Stimulated activated CD4-positive, alpha-beta T cell treated with anti-CD3 and anti-CD28 coated beads, Interleukin-1b, Interleukin-23, amount 100 ng/mL, for 1 hour (primary cell): Measurements from ENCODE around the gene UCN2.

ENCODE experiments used
- DNase-seq, 2 donors: peaks; one replicate each; pipeline ENCODE4 v3.0.0-alpha.2; 2020; ENCODE audit warnings: low read depth in 2 of 2

UCN2 gene

DNA sequence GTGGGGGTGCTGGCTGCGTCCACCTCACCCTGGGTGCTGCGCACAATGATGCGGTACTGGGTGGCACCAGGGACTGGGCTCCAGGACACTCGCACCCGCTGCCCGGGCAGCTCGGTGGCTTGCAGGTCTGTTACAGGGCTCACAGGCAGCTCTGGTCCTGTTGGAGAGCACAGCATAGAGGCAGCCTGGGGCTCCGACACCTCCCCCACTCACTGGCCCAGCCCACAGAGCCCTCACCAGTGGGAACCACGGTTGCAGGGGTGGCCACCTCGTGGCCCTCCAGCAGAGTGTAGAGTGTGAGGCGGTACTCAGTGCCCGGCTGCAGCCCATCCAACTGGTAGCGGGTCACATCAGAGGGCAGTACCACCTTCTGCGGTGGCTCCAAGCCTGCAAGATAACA lies 27.9 kb upstream of the UCN2 start:
- no peak for DNase-seq

GRCh38 chr3:48588230-48588629 lies 24.6 kb upstream of the UCN2 start:
- DNase-seq: no peak

DNA sequence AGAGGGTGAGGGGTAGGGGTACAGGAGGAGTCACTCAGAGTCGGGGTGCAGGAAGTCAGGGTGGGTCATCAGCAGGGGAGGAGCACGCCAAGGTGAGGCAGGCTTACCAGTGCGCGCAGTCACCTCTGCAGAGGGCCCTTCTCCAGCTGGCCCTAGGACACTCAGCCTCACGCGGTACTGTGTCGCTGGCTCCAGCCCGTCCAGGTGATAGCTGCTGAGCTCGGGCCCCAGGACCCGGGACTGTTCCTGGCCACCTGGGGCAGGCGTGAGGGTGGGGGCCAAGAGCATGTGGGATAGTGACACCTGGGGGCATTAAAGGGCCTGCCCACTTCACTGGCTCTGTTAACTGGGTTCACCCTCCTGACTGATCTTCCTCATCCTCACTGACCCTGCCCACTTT lies 24.1 kb upstream of the UCN2 start:
- DNase-seq: no peak

- no peak for DNase-seq
These were observed 21.8 kb upstream of the UCN2 start for GRCh38 chr3:48585411-48585810.

- no peak for DNase-seq
These were observed 21.3 kb upstream of the UCN2 start for GRCh38 chr3:48584836-48585235.

DNA sequence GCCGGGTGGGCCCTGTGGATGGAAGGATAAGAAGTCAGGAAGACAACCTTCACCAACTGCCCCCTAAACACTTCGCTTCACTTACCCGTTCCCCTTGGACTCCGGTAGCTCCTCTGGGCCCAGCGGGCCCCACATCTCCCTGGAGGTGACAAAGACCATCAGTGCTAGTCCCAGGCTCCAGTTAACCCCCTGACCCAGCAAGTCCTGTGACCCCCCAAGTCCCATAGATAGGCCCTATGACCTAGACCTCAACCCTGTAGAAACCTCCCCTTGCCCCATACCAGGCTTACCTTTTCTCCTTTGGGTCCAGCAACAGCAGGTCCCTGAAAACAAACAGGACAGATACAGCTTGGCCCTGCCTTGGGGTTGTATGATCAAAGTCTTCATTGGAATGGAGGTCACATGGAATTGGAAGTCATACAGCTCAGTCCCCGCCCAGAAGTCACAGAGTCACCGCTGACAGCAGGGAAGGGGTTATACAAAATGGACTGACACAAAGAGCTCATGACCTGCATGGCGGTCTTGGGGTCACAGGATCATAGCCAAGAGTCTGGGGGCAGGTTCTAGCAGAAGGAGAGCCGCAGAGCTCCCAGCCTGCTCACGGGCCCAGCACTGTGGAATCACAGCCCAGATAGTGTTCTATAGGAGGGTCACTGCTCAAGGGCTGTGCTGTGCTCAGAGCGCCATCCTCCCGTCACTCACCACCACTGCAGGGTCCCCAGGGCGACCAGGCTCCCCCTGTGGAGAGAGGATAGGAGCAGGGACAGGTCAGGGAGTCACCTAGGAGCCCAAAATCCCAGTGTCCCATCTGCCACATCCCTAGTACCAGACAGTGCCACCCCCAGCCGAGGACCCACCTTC lies 18.3 kb upstream of the UCN2 start:
- no peak for DNase-seq

DNA sequence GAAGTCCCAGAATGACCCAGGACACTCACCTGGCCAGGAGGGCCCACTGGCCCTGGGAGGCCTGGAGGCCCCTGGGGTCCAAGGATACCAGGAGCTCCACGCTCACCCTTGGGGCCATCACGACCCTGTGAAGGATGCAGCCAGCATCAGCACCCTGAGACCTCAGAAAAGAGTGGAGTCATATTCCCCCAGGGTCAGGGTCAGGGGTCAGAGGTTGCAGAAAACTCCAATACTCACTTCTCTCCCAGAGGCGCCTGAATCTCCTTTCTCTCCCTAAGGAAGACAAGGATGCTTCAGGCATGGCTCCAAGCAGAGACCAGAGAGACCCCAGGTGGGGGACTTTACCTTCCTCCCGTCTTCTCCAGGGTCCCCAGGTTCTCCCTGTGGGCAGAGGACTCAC lies 13.1 kb upstream of the UCN2 start:
- DNase-seq: no peak

DNA sequence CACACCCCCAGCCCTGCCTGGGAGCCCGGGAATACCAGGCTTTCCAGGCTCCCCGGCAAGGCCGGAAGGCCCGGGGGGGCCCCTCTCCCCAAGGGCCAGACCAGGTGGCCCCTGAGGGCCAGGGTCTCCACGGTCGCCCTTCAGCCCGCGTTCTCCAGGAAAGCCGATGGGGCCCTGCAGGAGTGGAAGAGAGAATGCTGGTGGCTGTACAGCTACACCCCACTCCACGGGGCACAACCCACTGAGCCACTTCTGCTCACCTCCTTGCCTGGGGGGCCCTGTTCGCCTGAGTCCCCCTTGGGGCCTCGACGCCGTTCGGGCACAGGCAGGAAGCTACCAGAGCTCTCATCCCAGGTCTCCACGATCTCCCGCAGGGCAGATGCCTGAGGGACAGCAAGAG lies 11.8 kb upstream of the UCN2 start:
- no peak for DNase-seq

- DNase-seq: no peak
These were observed 10.5 kb upstream of the UCN2 start for GRCh38 chr3:48573973-48574585.

DNA sequence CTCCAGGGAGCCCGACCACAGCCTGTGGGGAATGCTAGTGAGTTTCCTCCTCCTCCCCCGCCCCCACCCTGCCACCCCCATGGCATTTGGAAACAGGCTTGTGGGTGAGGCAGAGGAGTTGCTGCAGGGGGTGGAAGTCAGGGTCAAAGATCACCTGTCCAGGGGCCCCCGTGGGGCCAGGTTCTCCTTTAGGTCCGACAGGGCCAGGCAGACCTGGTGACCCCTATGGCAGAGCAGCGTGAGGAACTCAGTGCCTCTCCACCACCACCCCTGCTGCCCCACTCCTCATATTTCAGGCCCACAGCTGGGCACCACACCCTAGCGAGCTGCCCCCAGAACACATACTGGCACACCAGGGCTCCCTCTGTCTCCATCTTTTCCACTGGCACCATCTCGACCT lies 8.9 kb upstream of the UCN2 start:
- no peak for DNase-seq

DNA sequence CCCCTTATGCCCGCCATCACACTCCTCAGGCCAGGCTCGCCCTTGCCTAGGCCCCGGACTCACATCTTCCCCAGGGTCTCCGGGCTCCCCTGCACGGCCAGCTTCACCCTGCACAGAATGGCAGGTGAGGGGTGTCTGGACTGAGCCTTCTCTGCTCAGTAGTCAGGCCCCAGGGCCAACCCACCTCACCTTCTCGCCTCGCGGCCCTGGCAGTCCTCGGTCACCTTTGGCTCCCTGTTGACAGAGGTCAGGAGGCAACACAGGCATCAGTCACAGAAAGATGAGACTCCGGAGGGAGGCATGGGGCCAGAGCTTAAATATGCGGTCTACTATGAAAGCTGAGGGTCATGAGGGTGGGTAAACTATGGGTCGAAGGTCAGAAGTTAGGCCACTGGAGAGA lies 8.4 kb upstream of the UCN2 start:
- DNase-seq: no peak

DNA sequence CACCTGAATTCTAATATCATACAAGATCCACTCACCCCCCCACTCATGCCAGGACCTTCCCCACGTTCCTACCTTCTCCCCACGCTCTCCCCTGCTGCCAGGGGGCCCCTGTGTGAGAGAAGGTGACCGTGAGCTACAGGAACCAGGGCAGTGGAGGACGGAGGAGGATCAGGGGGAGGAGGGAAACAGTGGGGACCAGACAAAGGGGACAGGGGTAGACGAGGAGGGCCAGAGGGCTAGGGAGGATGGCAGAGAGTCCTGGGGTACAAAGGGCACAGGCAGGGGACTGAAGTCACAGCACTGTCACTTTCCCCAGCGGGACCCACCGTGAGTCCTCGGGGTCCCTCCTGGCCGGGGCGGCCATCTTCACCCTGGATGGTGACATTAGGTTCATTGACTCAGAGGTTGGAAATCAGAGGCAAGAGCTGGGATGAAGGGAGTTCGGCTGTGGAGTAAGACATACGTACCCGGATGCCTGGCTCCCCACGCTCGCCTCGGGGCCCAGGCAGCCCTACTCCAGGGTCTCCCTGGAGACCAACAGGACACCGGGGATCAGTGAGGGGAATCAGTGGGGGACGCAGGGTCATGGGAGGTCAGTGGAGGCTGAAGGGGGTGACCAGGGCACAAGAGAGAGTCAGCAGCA lies 6.3 kb upstream of the UCN2 start:
- no peak for DNase-seq

GRCh38 chr3:48569400-48569799 lies 5.8 kb upstream of the UCN2 start:
- DNase-seq: no peak

GRCh38 chr3:48568476-48568875 lies 4.9 kb upstream of the UCN2 start:
- no peak for DNase-seq

- DNase-seq: no peak
These were observed 3.9 kb upstream of the UCN2 start for GRCh38 chr3:48567500-48567899.

DNA sequence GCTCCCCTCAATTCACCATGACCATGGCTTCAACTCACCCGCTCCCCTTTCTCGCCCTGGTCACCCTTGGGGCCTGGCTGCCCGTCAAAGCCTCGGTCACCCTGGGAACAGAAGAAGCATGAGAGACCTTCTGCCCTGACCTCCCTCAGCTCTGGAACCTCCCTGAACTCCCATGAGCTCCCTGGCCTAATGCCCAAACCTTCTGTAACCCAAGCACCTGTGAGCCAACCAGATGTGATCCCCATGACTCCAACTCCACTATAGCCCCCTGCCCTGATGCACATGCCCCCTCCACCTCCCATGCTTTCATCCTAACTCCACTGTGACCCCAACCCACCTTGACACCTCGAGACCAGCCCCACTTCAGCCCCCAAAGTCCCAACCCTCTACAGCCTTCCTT lies 3.5 kb upstream of the UCN2 start:
- DNase-seq: no peak

DNA sequence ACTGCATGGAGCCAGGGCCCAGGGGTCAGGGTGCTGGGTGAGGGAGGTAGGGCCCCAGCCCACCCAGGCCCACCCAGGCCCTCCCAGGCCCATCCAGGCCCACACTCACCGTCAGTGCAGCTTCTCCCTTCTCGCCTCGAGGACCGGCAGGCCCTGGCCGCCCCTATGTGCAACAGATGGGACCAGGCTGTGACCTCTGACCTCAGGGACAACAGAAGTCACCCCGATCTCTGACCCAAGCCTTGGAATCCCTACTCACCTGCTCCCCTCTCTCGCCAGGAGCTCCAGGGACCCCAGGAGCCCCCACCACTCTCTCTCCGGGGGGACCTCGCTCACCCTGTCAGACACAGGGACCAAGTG lies 2.8 kb upstream of the UCN2 start:
- no peak for DNase-seq

- DNase-seq: no peak
These were observed 2.2 kb upstream of the UCN2 start for GRCh38 chr3:48565591-48566400.

GRCh38 chr3:48565186-48565585 lies 1.6 kb upstream of the UCN2 start:
- no peak for DNase-seq

- DNase-seq: no peak
These were observed 1.1 kb upstream of the UCN2 start for GRCh38 chr3:48564667-48565066.

DNA sequence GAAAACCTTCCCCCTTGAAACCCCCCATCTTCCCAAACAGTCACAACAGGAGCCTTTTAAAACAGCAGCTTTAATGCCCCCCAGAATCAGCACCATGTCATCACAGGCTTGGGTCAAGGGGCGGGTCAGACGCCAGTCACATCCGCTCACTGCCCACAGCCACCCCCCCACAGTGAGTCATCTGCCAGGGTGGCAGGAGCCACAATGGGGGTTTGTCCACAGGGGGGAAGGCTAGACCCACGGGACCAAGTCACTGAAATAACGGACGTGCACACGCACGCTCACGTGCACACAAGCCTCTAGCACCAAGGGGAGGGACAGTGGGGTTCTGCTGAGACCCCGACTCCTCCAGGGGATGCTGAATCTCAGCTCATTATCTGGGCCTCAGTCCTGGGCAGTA lies 441 bp upstream of the UCN2 start:
- no peak for DNase-seq

GRCh38 chr3:48562367-48563095 lies 1.1 kb downstream of the UCN2 start:
- DNase-seq: no peak
